T-helper 1 cell treated with Interleukin-12 subunit alpha and Interleukin-12 subunit beta and Interleukin-4 antibody, amounts not matched to agents 30 μg/mL and 1 μg/mL, for 36 hours (primary cell): ENCODE measurements around the gene PRKCE.

Experiments
- H3K27ac Mint-ChIP-seq: one replicate; pipeline ENCODE4 v1.8.0; 2021; ENCODE audit warnings: mild to moderate bottlenecking, mixed read lengths
- H3K27me3 Mint-ChIP-seq: one replicate; pipeline ENCODE4 v1.8.0; 2021; ENCODE audit warnings: low read depth, mixed read lengths
- H3K36me3 Mint-ChIP-seq: one replicate; pipeline ENCODE4 v1.8.0; 2021; ENCODE audit warnings: low read depth, mixed read lengths
- H3K4me1 Mint-ChIP-seq: one replicate; pipeline ENCODE4 v1.8.0; 2021; ENCODE audit warnings: low read depth, mixed read lengths
- H3K4me3 Mint-ChIP-seq: one replicate; pipeline ENCODE4 v1.8.0; 2021; ENCODE audit warnings: mild to moderate bottlenecking, moderate library complexity, mixed read lengths
- H3K9me3 Mint-ChIP-seq: one replicate; pipeline ENCODE4 v1.8.0; 2021; ENCODE audit warnings: mixed read lengths

Gene PRKCE

DNA sequence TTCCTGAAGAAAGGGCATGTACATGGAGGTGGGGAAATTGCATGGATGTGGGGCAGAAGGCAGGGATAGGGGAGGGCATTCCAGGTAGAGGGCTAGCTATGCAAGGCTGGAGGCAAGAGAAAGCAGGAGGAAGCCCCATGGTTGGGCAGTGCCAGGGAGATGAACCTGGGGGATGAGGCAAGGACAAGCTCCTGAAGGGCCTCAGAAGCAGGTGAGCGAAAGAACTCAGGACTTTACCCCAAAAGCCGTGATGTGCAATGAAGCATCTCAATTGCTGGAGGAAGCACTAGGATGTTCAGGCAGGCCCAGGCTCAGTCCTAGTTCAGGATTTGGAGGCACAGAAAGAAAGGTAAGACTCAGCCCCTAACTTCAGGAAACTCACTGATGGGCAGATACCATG, 528.7 kb downstream of the PRKCE start:
- peaks cover 22% of the 10 kb centered on the region for H3K4me1 Mint-ChIP-seq
- H3K27me3 Mint-ChIP-seq = no peaks in the 10 kb centered on the region
- H3K9me3 Mint-ChIP-seq = no peaks in the 10 kb centered on the region
- no peaks in the 10 kb centered on the region for H3K36me3 Mint-ChIP-seq
- H3K4me3 Mint-ChIP-seq = no peak overlapping the region
- H3K27ac Mint-ChIP-seq = no peak overlapping the region

DNA sequence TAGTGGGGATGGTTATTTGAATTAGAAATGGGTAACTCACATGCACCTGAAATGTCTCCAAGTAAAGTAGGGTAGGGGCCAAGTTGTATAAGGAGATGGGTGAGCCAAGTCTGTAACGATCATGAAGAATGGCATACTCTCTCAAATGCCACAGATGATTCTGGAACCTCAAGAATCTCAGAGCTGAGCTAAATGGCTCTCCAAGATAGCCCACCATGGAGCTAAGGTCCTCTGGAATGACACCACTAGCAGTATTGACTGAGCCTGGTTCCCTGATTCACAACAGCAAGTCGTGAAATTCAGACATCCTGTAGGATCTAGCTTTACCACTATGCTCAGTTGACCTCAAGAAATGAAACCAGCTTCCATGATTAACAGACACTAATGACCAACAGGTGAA, 529.8 kb downstream of the PRKCE start:
- no peaks in the 10 kb centered on the region for H3K27me3 Mint-ChIP-seq
- no peaks in the 10 kb centered on the region for H3K9me3 Mint-ChIP-seq
- H3K36me3 Mint-ChIP-seq = no peaks in the 10 kb centered on the region
- H3K4me1 Mint-ChIP-seq = peaks cover 22% of the 10 kb centered on the region
- no peak overlapping the region for H3K4me3 Mint-ChIP-seq
- no peak overlapping the region for H3K27ac Mint-ChIP-seq

DNA sequence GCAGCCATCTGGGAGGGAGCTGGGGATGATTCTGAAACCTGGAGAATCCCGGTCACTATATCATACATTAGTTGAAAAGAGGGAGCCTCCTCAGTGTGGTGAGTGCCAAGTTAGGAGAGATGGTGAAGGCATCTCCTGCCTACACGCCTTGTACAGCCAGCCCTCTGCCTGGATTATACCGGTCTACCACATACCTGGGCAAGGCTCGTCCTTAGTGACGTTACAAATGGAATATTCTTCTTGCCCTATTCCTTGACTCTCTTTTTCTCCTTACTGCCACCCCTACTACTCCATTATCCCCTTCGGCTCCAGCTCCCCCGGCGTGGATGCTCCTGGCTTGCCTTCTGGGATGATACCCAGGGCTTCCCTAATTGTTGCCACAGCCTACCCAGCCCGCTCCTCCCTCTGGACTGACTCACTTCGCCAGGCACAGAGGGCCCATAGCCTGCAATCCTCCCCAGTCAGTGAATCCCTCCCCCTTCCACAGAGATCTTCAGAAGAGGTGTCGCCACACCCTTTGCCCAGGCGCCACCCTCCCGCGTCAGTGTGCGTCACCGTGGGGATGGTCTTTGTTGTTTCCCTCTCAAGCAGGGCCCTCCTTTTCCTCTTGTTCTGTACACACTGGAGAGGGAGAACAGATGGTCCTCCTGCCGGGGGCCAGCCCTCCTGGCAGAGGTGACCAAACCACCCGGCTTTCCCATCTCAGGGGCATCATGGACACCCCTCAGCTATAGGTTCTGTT, 530.5 kb downstream of the PRKCE start:
- no peaks in the 10 kb centered on the region for H3K27me3 Mint-ChIP-seq
- peaks cover 24% of the 10 kb centered on the region for H3K4me1 Mint-ChIP-seq
- H3K4me3 Mint-ChIP-seq = no peak overlapping the region
- no peaks in the 10 kb centered on the region for H3K9me3 Mint-ChIP-seq
- H3K27ac Mint-ChIP-seq = no peak overlapping the region
- no peaks in the 10 kb centered on the region for H3K36me3 Mint-ChIP-seq

DNA sequence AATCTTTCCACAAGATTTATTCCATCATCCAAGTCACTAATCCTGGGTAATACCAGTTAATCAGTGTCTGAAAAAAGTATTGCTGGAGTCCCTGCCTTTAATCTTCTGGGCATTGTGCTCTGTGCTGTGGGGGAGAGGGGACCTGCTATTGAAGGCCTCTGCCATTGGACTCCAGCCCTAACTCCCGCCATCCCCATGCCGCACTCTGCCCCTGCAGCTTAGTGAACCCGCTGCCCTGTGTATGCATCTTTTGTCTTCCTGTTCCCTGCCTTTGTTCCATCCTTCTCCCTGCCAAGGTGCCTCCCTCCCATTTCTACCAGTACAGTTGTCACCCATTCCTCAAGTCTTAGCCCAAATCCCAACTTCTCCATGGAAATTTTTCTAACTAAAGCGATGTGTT, 532.0 kb downstream of the PRKCE start:
- H3K9me3 Mint-ChIP-seq = no peaks in the 10 kb centered on the region
- peaks cover 30% of the 10 kb centered on the region for H3K4me1 Mint-ChIP-seq
- H3K4me3 Mint-ChIP-seq = no peak overlapping the region
- no peaks in the 10 kb centered on the region for H3K27me3 Mint-ChIP-seq
- no peak overlapping the region for H3K27ac Mint-ChIP-seq
- H3K36me3 Mint-ChIP-seq = no peaks in the 10 kb centered on the region

DNA sequence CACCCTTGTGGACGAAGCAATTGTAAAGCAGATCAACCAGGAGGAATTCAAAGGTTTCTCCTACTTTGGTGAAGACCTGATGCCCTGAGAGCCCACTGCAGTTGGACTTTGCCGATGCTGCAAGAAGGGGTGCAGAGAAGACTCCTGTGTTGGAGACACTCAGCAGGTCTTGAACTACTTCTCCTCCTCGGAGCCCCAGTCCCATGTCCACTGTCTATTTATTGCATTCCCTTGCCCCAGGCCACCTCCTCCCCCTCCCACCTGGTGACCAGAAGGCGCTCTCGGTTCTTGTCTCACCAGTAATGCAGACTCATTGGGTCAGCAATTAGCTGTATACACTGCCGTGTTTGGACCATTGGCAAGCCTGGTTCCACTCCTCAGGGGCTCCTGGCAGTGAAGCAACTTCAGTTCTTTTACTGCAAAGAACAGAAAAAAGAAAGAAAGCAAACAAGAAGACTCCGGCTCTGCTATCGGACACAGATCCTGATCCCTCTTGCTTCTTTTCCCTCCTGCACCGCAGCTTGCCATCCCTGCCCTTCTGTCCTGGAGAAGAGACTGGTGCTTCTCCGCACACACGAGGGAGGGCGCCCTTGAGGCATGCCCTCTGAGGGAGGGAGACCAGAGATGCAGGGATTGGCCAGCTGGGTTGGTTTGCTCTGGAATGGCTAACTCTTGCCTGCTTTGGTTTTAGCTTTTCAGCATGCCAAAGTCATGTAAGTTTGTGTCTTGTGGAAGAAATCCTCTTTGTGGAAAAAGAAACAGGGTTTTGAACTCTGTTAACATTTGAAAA, 533.5 kb downstream of the PRKCE start:
- Mint-ChIP-seq H3K27ac (no peak overlapping the region), H3K27me3 (no peaks in the 10 kb centered on the region), H3K36me3 (no peaks in the 10 kb centered on the region), H3K9me3 (no peaks in the 10 kb centered on the region), H3K4me3 (no peak overlapping the region), H3K4me1 (peaks cover 15% of the 10 kb centered on the region)

DNA sequence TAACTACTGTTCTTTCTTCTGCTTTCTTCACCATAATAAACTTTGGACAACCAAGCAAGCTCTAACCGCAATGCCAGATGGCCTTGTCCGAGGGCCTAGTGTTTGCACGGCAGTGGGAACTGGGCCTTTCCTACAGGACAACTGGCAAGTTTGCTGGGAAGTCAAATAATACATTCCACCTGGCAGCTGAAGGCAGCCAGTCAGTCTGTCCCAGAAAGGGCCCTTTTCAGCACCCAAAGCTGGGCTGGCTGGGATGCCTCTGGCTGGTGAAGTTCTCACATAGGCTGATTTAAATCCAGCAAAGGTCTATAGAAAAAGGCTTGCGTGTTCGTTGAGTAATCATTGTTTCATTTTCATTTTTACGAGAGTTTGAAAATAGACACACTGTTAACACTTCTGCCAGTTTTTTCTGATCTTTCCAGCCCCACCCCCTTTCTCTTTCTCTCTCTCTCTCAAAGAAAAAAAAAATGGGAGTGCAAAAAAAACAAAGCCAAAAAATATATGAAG, 535.7 kb downstream of the PRKCE start:
- Mint-ChIP-seq H3K27ac (peak overlapping the region; percentile 95), H3K4me3 (peak overlapping the region; percentile 77), H3K4me1 (peaks cover 14% of the 10 kb centered on the region), H3K9me3 (no peaks in the 10 kb centered on the region), H3K27me3 (peaks cover 10% of the 10 kb centered on the region), H3K36me3 (no peaks in the 10 kb centered on the region)

DNA sequence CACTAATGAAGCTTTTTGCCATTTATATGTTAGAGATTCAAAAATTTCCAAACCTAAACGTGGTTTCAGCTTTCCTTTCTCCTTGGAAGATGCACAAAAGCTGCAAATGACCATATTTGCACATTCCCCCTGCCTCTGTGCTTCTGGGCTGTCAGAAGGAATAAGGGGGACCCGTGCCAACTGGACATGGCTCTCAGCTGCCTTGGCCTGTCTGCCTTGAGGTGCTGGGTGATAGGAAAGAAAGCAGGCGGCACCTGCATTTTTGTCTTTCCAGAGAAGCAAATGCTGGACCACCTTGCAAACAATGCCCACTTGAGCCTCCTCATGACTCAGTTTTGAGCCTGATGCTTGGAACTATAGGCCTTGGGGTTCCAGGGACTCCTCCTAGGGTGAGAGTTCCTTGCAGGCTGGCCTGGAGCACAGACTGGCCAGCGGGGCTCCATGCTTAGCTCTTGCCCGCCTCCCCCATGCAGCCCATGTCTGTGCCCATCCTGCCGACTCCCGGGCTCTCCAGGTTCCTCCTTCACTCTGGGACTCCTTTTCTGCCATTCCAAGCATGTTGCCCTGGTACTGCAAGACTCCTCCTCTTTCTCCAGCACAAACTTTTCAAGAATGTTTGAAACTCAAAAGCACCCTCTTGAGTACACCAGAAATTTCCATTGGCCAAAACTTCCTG, 536.7 kb downstream of the PRKCE start:
- no peaks in the 10 kb centered on the region for H3K36me3 Mint-ChIP-seq
- H3K4me1 Mint-ChIP-seq = peaks cover 14% of the 10 kb centered on the region
- H3K27ac Mint-ChIP-seq = peak overlapping the region; percentile 15
- H3K4me3 Mint-ChIP-seq = peak overlapping the region; percentile 20
- peaks cover 10% of the 10 kb centered on the region for H3K27me3 Mint-ChIP-seq
- H3K9me3 Mint-ChIP-seq = no peaks in the 10 kb centered on the region

DNA sequence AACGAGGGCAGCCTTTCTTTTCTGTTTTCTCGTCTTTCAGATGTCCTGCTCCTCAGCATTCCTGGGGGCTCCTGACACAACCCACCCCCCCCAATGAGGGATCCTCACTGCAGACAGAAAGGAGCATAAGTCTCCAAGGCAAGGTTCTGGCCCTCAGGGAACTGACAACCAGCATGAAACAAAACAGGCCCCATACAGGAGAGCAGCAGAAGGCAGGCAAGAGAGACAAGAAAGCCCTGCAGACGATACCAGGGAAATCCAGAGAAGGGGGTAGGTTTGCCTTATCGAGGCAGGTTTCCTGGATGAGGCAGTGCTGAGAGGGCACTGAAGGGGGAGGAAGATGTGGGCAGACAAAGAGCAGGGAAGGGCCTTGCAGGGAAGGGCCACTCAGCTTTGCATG, 541.9 kb downstream of the PRKCE start:
- Mint-ChIP-seq H3K27ac (no peak overlapping the region), H3K4me3 (no peak overlapping the region), H3K9me3 (no peaks in the 10 kb centered on the region), H3K36me3 (no peaks in the 10 kb centered on the region), H3K27me3 (peaks cover 10% of the 10 kb centered on the region), H3K4me1 (peaks cover 9% of the 10 kb centered on the region)

DNA sequence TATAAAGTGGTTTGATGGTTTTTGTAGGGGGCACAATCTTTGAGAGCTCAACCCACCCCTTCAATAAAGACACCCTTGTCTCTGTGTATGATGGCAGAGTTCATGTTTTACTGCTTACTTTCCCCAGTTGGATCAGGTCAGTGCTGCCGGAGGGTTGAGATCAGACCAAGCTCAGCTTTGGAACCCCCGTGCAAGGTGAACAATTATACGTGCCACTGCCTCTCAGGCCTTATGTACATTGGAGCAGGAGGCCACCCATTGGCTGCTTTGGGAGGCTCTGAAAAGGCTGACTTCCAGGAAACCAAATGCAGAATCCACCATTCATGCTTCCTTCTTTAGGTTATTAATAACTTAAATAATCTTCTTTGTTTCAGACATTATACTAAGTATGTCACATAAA, 542.4 kb downstream of the PRKCE start:
- Mint-ChIP-seq H3K36me3 (no peaks in the 10 kb centered on the region), H3K4me3 (no peak overlapping the region), H3K27ac (no peak overlapping the region), H3K27me3 (peaks cover 10% of the 10 kb centered on the region), H3K9me3 (no peaks in the 10 kb centered on the region), H3K4me1 (peaks cover 9% of the 10 kb centered on the region)

DNA sequence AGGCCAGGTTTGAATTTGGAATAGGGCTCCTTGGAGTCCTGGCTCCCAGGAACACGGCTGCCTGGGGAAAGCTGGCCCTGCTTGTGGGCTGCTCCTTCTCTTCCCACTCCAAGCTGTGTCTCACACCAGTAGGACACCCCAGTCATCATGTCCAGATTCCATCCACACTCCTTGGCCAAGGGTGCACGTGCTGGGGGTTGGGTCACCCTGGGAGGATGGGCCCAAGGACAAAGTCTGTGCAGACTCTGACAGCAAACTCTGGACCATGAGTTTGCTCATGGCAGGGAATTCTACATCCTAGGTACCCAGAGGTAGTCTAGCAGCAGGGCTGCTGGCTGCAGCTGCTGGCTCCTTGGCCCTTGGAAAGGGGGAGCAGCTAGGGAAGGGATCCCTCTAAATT, 543.4 kb downstream of the PRKCE start:
- Mint-ChIP-seq H3K9me3 (no peaks in the 10 kb centered on the region), H3K27me3 (peaks cover 10% of the 10 kb centered on the region), H3K4me3 (no peak overlapping the region), H3K36me3 (no peaks in the 10 kb centered on the region), H3K27ac (no peak overlapping the region), H3K4me1 (peaks cover 11% of the 10 kb centered on the region)

DNA sequence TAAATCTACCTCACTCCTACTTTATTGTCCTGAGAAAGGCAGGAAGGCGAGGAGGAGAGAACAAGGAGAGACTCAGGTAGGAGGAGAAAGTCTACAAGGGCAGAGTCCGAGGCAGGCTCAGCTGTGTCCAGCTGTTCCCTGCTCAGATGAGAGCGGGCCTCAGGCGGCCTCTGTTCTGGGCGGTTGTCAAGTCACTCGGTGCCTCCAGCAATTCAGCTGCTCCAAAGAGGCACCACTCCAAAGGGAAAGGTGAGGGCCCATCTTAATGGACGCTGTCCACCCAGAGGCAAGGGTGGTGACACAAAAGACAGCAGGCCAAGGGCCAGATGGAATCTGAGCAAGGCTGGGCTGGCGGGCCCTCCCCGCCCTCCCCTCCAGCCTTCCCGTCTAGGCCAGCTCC, 544.3 kb downstream of the PRKCE start:
- H3K27ac Mint-ChIP-seq = no peak overlapping the region

DNA sequence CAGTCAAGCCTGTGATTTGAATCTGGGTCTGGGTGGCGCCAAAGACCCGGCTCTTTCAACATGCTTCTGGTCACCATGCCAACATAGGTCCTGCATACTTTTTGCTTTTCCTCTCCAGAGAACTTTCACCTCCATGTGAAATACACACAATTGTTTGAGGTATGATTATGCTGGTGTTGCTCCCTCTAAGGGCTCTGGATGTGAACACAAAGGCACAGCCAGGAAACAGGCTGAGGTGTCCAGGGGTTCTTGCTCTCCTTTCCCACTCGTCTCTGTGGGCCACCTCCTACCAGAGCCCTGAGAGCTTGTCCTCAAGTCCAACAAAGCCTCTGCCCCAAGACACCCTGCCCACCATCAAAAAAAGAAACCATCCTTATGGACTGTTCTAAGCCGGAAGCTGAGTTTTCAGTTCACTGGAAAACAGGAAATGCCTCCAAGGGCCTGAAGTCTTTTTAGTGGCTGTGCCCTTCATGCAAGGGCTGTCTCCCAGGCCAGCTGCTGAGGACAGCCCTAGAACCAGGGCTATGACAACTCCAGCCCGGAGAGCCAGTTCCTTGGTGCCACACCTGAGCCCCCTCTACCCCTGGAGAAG, 545.5 kb downstream of the PRKCE start:
- Mint-ChIP-seq H3K4me3 (no peak overlapping the region), H3K27ac (no peak overlapping the region), H3K36me3 (peaks cover 5% of the 10 kb centered on the region), H3K9me3 (peaks cover 9% of the 10 kb centered on the region), H3K27me3 (no peaks in the 10 kb centered on the region), H3K4me1 (peaks cover 29% of the 10 kb centered on the region)

More for the DNA sequence above, 544.3 kb downstream of the PRKCE start:
- no peaks in the 10 kb centered on the region for H3K36me3 Mint-ChIP-seq
- H3K27me3 Mint-ChIP-seq = peaks cover 5% of the 10 kb centered on the region
- peaks cover 18% of the 10 kb centered on the region for H3K4me1 Mint-ChIP-seq
- H3K9me3 Mint-ChIP-seq = no peaks in the 10 kb centered on the region
- no peak overlapping the region for H3K4me3 Mint-ChIP-seq

DNA sequence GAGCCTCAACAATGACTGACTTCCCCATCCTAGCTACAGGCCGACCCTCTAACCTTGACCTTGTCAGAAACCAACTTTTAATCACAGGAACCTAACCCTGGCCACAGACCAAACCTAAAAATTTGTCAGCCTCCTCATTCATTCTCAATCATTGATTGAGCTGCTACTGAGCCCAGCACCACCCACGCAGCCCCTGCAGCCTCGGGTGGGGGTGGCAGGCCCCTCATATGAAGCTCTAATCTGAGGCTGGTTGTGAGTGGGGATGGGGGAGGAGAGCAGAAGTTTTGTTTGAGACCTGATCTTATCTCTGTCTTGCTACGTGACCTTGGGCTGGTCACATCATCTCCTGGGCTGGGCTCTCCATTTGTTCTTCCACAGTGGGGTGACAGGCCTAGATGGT, 546.2 kb downstream of the PRKCE start:
- H3K27me3 Mint-ChIP-seq = no peaks in the 10 kb centered on the region
- H3K27ac Mint-ChIP-seq = no peak overlapping the region

DNA sequence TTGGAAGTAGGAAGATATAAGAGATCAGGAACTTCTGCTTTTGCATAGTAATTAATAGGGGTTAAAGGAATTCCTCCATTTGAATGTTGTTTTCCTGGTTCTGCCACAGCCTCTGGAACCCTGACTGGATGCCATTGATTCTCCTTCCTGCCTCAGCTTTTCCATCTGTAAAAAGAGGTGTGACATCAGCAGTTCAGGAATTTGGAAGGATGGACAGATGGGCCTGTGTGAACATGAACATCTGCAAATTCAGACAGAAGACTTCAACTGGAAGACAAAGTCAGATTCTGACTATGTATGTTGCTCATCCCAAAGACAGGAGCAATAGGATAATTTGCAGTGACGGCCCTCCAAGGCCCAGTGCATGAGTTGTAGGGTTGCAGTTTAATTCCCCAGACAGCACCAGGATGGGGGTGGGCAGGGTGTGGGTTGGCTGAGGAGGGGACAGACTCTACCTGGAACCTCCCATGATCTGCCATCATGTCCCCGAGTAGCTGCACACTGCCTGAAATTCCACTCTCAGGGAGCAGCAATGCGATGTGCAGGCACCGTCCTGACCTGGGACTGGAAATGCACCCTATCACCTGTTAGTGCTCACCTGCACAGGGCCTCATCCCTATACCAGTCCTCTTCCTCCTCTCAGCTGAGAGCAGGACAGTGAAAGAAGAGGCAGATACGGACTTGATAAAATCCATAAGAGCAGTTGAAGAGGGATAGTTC, 546.8 kb downstream of the PRKCE start:
- Mint-ChIP-seq H3K27ac (no peak overlapping the region), H3K9me3 (peaks cover 9% of the 10 kb centered on the region), H3K27me3 (no peaks in the 10 kb centered on the region), H3K36me3 (peaks cover 5% of the 10 kb centered on the region), H3K4me1 (peaks cover 38% of the 10 kb centered on the region), H3K4me3 (no peak overlapping the region)

More for the DNA sequence above, 546.2 kb downstream of the PRKCE start:
- no peak overlapping the region for H3K4me3 Mint-ChIP-seq
- peaks cover 32% of the 10 kb centered on the region for H3K4me1 Mint-ChIP-seq
- H3K36me3 Mint-ChIP-seq = peaks cover 5% of the 10 kb centered on the region
- H3K9me3 Mint-ChIP-seq = peaks cover 9% of the 10 kb centered on the region
